ENCODE measurements around the gene RASGRF1.

The RASGRF1 gene

GRCh38 chr15:79102595-79102994 lies 12.0 kb upstream of the RASGRF1 start (continued):
- no peak for TF ChIP-seq ZNF555 (tag by site-specific recombination; conservative IDR thresholded peaks at IDR 0.05)
- TF ChIP-seq ZNF837 (tag by site-specific recombination; IDR thresholded peaks at IDR 0.05), result no peak
- TF ChIP-seq ZNF529 (tag by site-specific recombination; IDR thresholded peaks at IDR 0.05; ENCODE audit: insufficient replicate concordance), result no peak
- TF ChIP-seq ZNF658 (tag by site-specific recombination; IDR thresholded peaks at IDR 0.05), result no peak
- TF ChIP-seq ZNF426 (tag by site-specific recombination; IDR thresholded peaks at IDR 0.05), result no peak
- TF ChIP-seq ZBTB8A (tag by site-specific recombination; IDR thresholded peaks at IDR 0.05), result no peak
- no peak for TF ChIP-seq ZNF704 (tag by site-specific recombination; IDR thresholded peaks at IDR 0.05)
- TF ChIP-seq YY1 (tag by site-specific recombination; IDR thresholded peaks at IDR 0.05), result no peak
- TF ChIP-seq ZNF501 (tag by site-specific recombination; IDR thresholded peaks at IDR 0.05), result no peak
- no peak for TF ChIP-seq ZNF596 (tag by site-specific recombination; IDR thresholded peaks at IDR 0.05)
- no peak for TF ChIP-seq ZNF350 (tag by site-specific recombination; IDR thresholded peaks at IDR 0.05)
- TF ChIP-seq ZNF341 (tag by site-specific recombination; IDR thresholded peaks at IDR 0.05; ENCODE audit: low read depth), result no peak

DNA sequence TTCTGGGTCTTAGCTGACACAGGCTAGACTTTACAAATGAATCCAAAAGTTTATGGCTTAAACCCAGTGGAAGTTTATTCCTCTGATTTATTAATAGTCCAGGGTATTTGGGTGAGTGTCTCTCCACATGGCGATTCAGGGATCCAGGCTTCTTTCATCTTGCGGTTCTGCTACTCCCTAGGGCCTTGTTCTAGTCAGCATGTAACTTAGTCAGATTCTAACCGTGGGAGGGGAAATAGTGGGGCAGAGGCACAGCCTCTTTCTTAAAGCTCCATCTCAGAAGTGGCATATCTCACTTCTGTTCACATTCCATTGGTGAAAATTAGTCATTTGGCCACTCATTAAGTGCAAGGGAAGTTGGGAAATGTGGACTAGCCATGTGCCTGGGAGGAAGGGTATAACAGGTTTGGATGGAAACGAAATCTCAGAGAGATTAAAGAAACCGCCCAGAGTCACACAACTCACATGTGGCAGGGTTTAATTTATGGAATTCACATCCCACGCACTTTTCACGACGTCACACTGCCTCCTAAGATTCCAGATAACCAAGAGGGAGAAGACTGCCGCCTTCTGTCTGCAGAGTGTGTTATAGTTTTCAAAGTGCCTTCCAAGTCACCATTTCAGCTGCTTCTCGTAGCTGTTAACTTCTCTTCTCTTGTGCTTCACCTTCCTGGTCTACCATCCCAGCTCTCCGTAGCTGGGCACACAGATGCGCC lies 11.4 kb upstream of the RASGRF1 start:
- Histone ChIP-seq H3K27ac (ENCODE audit: extremely low read depth, low read depth, low read length) (no peak overlapping the region), H3K4me3 (ENCODE audit: low read depth, low read length) (no peak overlapping the region), H3K9me3 (ENCODE audit: control insufficient read depth, insufficient read depth, low read depth, low read length) (no peaks in the 10 kb centered on the region), H3K4me1 (ENCODE audit: control insufficient read depth, insufficient read depth, low read length) (no peaks in the 10 kb centered on the region), H3K36me3 (ENCODE audit: control insufficient read depth in 2 of 2, insufficient read depth in 1 of 2, low read length in 2 of 2) (no peaks in the 10 kb centered on the region)
- TF ChIP-seq ZFHX2 (tag by site-specific recombination; conservative IDR thresholded peaks at IDR 0.05) (peak; percentile 42; the same call in 1 of the 2 replicates), EGR2 (tag by site-specific recombination; IDR thresholded peaks at IDR 0.05; ENCODE audit: low read depth) (0 out of 2 replicates have a peak, but pooled peaks have one; percentile 9), ZNF155 (tag by site-specific recombination; IDR thresholded peaks at IDR 0.05) (no peak)
- ChIA-PET CTCF (interaction anchor here (1.0 kb wide), 1 partner anchor 17 kb away, joined by 3 read pairs; no protein-coding TSS in a partner anchor), POLR2A (no interaction called here)

- Histone ChIP-seq H3K27ac (ENCODE audit: extremely low read depth, low read depth, low read length) (no peak overlapping the region), H3K4me3 (ENCODE audit: low read depth, low read length) (no peak overlapping the region), H3K36me3 (ENCODE audit: control insufficient read depth in 2 of 2, insufficient read depth in 1 of 2, low read length in 2 of 2) (no peaks in the 10 kb centered on the region), H3K4me1 (ENCODE audit: control insufficient read depth, insufficient read depth, low read length) (no peaks in the 10 kb centered on the region), H3K9me3 (ENCODE audit: control insufficient read depth, insufficient read depth, low read depth, low read length) (no peaks in the 10 kb centered on the region)
- POLR2A ChIA-PET, result no interaction called here
- TF ChIP-seq, protein P1, sequence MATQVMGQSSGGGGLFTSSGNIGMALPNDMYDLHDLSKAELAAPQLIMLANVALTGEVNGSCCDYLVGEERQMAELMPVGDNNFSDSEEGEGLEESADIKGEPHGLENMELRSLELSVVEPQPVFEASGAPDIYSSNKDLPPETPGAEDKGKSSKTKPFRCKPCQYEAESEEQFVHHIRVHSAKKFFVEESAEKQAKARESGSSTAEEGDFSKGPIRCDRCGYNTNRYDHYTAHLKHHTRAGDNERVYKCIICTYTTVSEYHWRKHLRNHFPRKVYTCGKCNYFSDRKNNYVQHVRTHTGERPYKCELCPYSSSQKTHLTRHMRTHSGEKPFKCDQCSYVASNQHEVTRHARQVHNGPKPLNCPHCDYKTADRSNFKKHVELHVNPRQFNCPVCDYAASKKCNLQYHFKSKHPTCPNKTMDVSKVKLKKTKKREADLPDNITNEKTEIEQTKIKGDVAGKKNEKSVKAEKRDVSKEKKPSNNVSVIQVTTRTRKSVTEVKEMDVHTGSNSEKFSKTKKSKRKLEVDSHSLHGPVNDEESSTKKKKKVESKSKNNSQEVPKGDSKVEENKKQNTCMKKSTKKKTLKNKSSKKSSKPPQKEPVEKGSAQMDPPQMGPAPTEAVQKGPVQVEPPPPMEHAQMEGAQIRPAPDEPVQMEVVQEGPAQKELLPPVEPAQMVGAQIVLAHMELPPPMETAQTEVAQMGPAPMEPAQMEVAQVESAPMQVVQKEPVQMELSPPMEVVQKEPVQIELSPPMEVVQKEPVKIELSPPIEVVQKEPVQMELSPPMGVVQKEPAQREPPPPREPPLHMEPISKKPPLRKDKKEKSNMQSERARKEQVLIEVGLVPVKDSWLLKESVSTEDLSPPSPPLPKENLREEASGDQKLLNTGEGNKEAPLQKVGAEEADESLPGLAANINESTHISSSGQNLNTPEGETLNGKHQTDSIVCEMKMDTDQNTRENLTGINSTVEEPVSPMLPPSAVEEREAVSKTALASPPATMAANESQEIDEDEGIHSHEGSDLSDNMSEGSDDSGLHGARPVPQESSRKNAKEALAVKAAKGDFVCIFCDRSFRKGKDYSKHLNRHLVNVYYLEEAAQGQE (tag by site-specific recombination; IDR thresholded peaks at IDR 0.05), result peak; percentile 92
- no peak for TF ChIP-seq ZNF146 (tag by site-specific recombination; IDR thresholded peaks at IDR 0.05)
- TF ChIP-seq YY2 (tag by site-specific recombination; IDR thresholded peaks at IDR 0.05), result no peak
- no peak for TF ChIP-seq ZNF184 (tag by site-specific recombination; IDR thresholded peaks at IDR 0.05)
- CTCF ChIA-PET, result interaction anchor here (0.9 to 2.7 kb wide), 3 partner anchors 20 to 85 kb away, joined by 3 to 9 read pairs (median 6); no protein-coding TSS in a partner anchor
Measured at GRCh38 chr15:79099692-79100091, 9.1 kb upstream of the RASGRF1 start.

Data from HEK293 (cell line).